ENCODE data around the gene UTRN. TPM values are rescaled to one million over a fixed set of nuclear protein-coding genes. Genes with fewer than 3 reads are reported as not detected.
A peak's percentile ranks its signal among the peaks of the same experiment; 100 is the strongest.

UTRN gene
- total RNA-seq, 1 donor from 2014 or later = 719 TPM

- peak; percentile 77 for DNase-seq
These were observed 28.9 kb downstream of the UTRN start for GRCh38 chr6:144314003-144314485.

- DNase-seq = peak; percentile 55
These were observed 29.4 kb downstream of the UTRN start for GRCh38 chr6:144314562-144314961.

DNA sequence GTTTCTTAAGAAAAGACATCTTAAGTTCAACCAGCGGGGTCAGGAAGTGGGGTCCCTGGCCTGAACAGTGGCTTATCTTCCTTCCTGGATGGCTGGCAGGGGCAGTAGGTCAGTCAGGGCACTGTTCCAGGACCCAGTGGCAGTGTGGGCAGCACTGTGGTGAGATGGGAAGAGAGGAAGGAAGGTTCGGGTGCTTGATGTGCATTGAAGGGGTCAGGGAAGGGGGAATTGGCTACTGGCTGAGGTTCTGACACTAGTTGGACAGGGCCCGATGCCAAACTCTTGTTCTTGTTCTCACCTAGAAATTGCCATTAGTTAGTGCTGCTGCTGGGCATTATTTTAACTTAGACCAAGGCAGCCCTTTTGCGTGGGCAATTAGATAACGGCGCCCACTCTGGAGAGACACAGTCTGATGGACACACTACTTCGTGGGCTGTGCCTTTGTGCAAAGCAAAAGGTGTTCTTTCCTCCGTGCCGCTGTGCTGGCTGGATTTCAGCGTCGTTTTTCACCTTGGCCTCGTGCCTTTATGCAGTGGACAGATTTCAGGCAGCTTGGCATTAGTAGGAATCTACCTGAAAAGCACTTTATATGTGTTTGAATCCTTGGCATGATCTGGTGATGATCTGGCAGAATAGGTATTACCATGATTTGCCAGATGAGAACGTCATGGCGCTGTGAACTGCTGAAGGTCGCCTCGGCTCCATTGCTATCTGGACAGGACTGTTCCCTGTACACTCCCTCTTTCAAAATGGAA, 30.3 kb downstream of the UTRN start:
- DNase-seq = peak; percentile 72

DNA sequence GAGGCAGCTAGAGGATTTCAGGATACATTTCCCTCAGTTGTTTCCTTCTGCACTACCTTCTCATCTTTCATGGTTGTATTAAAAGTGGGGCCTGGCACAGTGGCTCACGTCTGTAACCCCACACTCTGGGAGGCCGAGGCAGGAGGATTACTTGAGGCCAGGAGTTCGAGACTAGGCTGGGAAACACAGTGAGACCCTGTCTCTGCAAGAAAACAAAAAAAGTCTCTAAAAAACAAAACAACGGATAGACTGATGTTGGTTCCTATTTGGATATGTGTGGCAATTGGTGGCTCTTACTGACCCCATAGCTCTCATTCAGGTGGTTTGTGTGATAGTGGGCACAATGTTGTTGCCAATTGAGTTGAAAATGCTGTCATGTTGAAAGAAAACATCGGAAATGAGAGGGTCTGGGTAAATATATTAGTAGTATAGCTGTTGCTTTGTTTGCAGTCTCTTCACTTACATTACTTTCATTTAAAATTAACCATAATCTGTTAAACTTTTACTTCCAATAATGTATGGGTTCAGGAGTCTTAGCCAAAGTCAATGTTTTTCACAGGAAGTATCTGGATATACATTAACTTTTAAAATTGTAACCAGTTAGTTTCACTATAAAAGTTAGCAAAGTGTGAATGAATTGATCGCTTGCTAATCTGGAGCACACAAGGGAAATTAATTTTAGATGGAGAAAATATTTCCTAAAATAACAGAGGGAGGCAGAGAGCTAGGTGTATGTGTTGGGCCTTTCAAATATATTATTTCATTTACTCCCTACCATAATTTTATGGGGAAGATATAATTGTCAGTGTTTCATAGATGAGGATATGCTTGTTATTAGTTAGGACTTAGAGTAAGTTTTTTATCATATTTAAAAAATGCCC, 31.1 kb downstream of the UTRN start:
- DNase-seq = no peak

DNA sequence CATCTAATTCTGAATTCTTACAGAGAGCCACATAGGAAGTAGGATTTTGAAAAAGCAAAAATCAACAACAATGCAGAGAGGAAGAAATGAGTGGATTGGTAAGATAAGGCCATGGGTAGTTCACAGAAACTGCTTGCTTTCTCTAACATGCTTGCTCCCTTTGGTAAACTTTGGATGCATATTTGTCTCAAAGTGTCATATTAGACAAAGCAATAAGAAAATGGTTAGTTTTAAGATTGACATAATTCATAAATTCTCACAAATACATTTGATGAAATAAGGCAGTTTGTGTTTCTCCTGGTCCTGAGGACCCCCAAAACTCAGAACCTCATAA, 31.7 kb downstream of the UTRN start:
- DNase-seq = no peak

DNA sequence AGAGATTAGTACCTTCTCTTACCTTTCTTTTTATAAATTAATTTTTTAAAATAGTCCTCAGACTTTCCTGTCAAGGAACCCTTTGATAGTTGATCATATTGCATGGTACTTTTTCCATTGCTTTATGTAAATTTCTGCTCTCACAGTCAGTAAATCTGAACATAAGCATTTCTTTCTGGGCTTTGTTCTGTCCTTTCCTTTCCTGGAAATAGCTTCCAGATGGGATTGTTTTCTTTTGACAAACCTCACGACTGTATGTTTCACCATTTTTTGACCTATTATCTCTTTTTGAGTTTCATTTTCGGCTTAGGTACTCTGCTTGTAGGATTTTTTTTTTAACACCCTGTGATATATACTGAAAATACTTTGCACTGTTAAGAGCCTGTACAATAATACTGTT, 32.6 kb downstream of the UTRN start:
- peak; percentile 62 for DNase-seq

DNA sequence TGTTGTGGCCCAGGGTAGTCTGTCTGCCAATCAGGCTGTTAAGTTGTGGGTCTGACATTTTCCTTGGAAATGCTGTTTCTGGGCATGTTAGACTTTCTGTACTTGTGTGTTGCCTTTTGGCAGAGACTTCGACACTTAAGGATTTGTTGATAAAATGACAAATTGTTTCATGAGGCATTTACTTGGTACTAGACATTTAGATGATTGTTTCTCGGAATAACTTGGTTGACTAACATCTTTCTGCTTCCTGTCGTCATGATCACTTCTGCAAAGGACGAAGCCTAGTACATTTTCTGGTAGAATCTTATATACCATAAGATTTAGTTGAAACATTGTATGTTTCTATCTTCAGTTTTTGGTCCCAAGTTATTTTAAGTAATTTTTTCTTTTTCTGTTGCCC, 34.1 kb downstream of the UTRN start:
- peak; percentile 35 for DNase-seq

DNA sequence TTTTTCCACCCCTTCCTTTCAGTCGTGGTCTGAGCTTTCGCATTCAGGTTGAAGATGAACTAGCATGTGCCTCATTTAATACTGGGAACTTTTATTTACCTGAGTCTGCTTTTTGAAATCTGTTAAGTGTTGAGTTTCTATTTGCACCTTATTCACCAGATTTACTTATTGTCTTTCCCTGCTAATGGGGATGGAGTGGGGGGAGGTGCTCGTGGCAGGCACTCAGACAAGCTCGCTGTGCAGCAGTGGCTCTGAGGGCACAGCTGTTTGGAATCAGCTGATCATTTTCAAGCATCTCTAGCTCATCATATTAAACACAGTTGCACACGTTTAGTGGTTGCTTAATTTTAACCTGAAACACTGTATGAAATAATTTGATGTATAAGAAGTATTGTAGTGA, 35.6 kb downstream of the UTRN start:
- no peak for DNase-seq

GRCh38 chr6:144321839-144322591, 36.9 kb downstream of the UTRN start:
- peak; percentile 39 for DNase-seq

- DNase-seq = no peak
These were observed 40.1 kb downstream of the UTRN start for GRCh38 chr6:144325232-144325631.

DNA sequence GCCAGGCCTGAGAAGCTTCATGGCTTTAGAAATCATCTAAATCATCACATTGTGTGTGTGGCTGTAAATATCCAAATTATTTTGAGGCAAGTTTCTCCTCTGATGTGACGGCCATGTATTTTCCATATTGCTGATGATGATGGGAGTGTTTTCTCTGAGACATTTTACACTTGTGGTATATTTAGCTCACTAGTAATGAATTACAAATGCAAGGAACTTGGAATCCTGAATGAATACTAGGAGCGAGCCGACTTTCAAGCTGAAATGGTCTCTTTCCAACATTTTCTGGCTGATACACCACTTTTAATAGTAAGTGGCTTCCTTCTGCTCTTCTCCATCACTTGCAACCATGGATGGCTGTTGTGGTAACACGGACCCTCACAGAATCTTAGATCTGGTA, 41.3 kb downstream of the UTRN start:
- DNase-seq = no peak

DNA sequence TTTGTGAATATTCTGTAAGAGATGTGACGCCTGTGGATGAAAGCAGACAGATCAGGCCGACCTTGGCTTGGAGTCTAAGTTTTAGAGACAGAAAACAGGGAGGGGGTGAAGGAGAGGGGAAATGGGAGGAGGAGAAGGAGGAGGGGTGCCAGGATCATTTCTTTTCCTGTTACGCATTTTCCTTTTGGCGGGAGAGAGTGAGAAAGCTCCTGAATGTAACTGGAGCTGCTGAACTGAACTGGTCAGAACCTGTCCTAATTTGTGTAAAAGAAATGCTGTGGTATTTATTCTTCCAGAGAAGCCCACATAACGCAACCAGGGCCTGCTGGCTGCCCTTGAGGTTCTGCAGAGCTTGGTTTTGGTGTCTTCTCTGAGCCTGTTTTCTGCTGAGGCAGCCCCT, 41.9 kb downstream of the UTRN start:
- DNase-seq = peak; percentile 49

DNA sequence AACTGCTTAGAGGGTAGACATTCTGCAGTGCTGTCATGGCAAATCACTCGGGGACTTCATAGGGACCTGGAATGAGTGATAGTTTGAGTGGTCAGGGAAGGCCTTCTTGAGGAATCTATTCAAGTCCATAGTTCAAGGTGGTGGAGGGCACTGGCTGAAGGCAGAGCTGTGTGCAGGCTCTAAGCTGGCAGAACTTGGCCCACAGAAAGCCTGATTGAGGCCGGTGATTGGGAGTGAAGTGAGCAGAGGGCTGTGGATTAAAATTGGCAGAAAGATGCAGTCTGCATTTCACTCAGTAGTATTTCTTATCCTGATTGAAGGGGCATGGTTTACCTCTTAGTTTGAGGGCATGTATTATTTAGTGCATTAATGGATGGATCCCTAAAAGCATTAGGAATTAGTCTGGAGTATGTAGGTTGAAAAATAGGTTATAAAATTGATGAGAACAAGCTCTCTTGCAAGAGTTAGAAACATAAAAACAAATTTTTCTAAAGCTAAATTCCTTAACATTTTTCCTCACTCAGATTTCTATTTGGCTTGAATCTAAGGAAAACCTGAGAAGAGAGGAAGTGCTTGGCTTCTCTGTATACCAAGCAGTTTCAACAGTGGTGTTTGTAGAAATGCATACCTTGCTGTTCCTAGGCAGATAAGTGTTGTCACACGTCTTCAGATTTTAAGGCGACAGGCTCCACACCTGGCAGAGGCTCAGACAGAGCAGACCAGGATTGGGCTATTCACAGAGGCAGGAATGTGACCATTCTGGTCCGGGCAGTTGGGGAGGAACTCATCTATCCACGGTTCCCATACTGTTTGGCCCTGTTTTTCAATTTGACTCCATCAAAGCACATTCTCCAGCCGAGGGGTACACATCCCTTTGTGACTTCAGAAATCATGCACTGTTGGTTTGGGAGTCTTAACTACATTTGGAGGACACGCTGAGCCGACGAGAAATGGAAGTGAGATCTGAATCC, 45.2 kb downstream of the UTRN start:
- DNase-seq = no peak

- no peak for DNase-seq
These were observed 46.4 kb downstream of the UTRN start for GRCh38 chr6:144331491-144331969.

GRCh38 chr6:144332177-144332576, 47.0 kb downstream of the UTRN start:
- no peak for DNase-seq

GRCh38 chr6:144334150-144334708, 49.1 kb downstream of the UTRN start:
- DNase-seq = peak; percentile 56

Other genes starting within 250 kb of the UTRN start
- gene SF3B5, start 189.8 kb upstream of the UTRN start, total RNA-seq = 69.7 and 124 TPM in 2 replicates
- 16.7 and 17.2 TPM in 2 replicates for gene STX11, start 134.8 kb upstream of the UTRN start, total RNA-seq